H9 (cell line): ENCODE measurements around the gene MARK2. TPM values are rescaled to one million over a fixed set of nuclear protein-coding genes. Genes with fewer than 3 reads are reported as not detected.

Experiments
- DNase-seq: peaks from one replicate; pipeline ENCODE4 v3.0.0-alpha.2; 2017
- H2AFZ ChIP-seq: one replicate; pipeline ENCODE4 v1.6.1; 2013; ENCODE audit warnings: mild to moderate bottlenecking, low read length, control low read depth, moderate library complexity
- H2AK5ac ChIP-seq: 2 replicates; pipeline ENCODE4 v1.6.1; 2013; ENCODE audit warnings: low read length, control low read depth, mixed read lengths; ENCODE audit not compliant: insufficient read length
- H2BK120ac ChIP-seq: one replicate; pipeline ENCODE4 v1.6.1; 2013; ENCODE audit warnings: low read depth, mild to moderate bottlenecking, low read length, control low read depth, inconsistent platforms; ENCODE audit not compliant: poor library complexity, severe bottlenecking
- H2BK12ac ChIP-seq: 2 replicates; pipeline ENCODE4 v1.6.1; 2013; ENCODE audit warnings: low read length, control low read depth, mixed read lengths, low read depth; ENCODE audit not compliant: insufficient read length
- H2BK15ac ChIP-seq: 2 replicates; pipeline ENCODE4 v1.6.1; 2013; ENCODE audit warnings: low read depth, low read length, control low read depth
- H2BK20ac ChIP-seq: one replicate; pipeline ENCODE4 v1.6.1; 2013; ENCODE audit warnings: low read depth, mild to moderate bottlenecking, low read length, control low read depth, inconsistent platforms; ENCODE audit not compliant: poor library complexity, severe bottlenecking
- H2BK5ac ChIP-seq: 2 replicates; pipeline ENCODE4 v1.6.1; 2013; ENCODE audit warnings: low read length, control low read depth, mixed read lengths; ENCODE audit not compliant: insufficient read length
- H3K14ac ChIP-seq: 2 replicates; pipeline ENCODE4 v1.6.1; 2013; ENCODE audit warnings: low read length, control low read depth; ENCODE audit not compliant: insufficient read depth
- H3K18ac ChIP-seq: 2 replicates; pipeline ENCODE4 v1.6.1; 2013; ENCODE audit warnings: low read depth, mild to moderate bottlenecking, mixed read lengths, low read length, control low read depth; ENCODE audit not compliant: insufficient read length
- H3K23ac ChIP-seq: 2 replicates; pipeline ENCODE4 v1.6.1; 2013; ENCODE audit warnings: low read length, control low read depth, mixed read lengths, low read depth; ENCODE audit not compliant: insufficient read length
- H3K23me2 ChIP-seq: 2 replicates; pipeline ENCODE4 v1.6.1; 2013; ENCODE audit warnings: low read depth, mild to moderate bottlenecking, mixed read lengths, low read length, control low read depth; ENCODE audit not compliant: insufficient read length, poor library complexity, severe bottlenecking
- H3K27ac ChIP-seq: 2 replicates; pipeline ENCODE4 v1.5.1; 2013; ENCODE audit warnings: low read length, control low read depth, mixed read lengths, low read depth; ENCODE audit not compliant: insufficient read length
- H3K27me3 ChIP-seq: 2 replicates; pipeline ENCODE4 v1.6.1; 2013; ENCODE audit warnings: low read length, control low read depth, inconsistent platforms; ENCODE audit not compliant: insufficient read depth
- H3K4ac ChIP-seq: 2 replicates; pipeline ENCODE4 v1.6.1; 2013; ENCODE audit warnings: low read depth, mild to moderate bottlenecking, control low read depth, inconsistent platforms, low read length, moderate library complexity
- H3K4me1 ChIP-seq: 2 replicates; pipeline ENCODE4 v1.6.1; 2013; ENCODE audit warnings: low read length, control low read depth, inconsistent platforms; ENCODE audit not compliant: insufficient read depth
- H3K4me2 ChIP-seq: 2 replicates; pipeline ENCODE4 v1.6.1; 2013; ENCODE audit warnings: low read length, control low read depth, mixed read lengths; ENCODE audit not compliant: insufficient read length, insufficient read depth
- H3K56ac ChIP-seq: 2 replicates; pipeline ENCODE4 v1.6.1; 2013; ENCODE audit warnings: low read depth, mild to moderate bottlenecking, mixed read lengths, low read length, control low read depth; ENCODE audit not compliant: insufficient read length
- H3K79me1 ChIP-seq: 2 replicates; pipeline ENCODE4 v1.6.1; 2013; ENCODE audit warnings: low read depth, mild to moderate bottlenecking, moderate library complexity, low read length, control low read depth, inconsistent platforms; ENCODE audit not compliant: insufficient read depth, poor library complexity, severe bottlenecking
- H3K79me2 ChIP-seq: 2 replicates; pipeline ENCODE4 v1.6.1; 2013; ENCODE audit warnings: low read length, control low read depth, inconsistent platforms; ENCODE audit not compliant: insufficient read depth
- H3K9ac ChIP-seq: 2 replicates; pipeline ENCODE4 v1.6.1; 2013; ENCODE audit warnings: low read length, control low read depth, mixed read lengths; ENCODE audit not compliant: insufficient read length; ENCODE audit errors: extremely low read depth
- H3K9me3 ChIP-seq: one replicate; pipeline ENCODE4 v1.6.1; 2013; ENCODE audit warnings: low read depth, low read length, inconsistent platforms; ENCODE audit not compliant: control insufficient read depth
- H3T11ph ChIP-seq: one replicate; pipeline ENCODE4 v1.6.1; 2013; ENCODE audit warnings: mild to moderate bottlenecking, low read length, control low read depth, inconsistent platforms
- H4K20me1 ChIP-seq: one replicate; pipeline ENCODE4 v1.6.1; 2013; ENCODE audit not compliant: control insufficient read depth, insufficient read length, insufficient read depth
- H4K5ac ChIP-seq: 2 replicates; pipeline ENCODE4 v1.6.1; 2013; ENCODE audit warnings: low read depth, mild to moderate bottlenecking, mixed read lengths, low read length, control low read depth; ENCODE audit not compliant: insufficient read length
- H4K8ac ChIP-seq: replicated peaks from 2 replicates; pipeline ENCODE4 v1.6.1; 2013; ENCODE audit warnings: low read length, control low read depth, mixed read lengths, low read depth; ENCODE audit not compliant: insufficient read length
- H4K91ac ChIP-seq: 2 replicates; pipeline ENCODE4 v1.6.1; 2013; ENCODE audit warnings: low read depth, mild to moderate bottlenecking, moderate library complexity, mixed read lengths, low read length, control low read depth; ENCODE audit not compliant: insufficient read length
- H3K27ac Mint-ChIP-seq, 3 experiments: 2 replicates in 2 of 3; 3 replicates in 1 of 3; pipeline ENCODE4 v1.8.0; 2020 to 2021; ENCODE audit warnings: mixed read lengths in 3 of 3, mild to moderate bottlenecking in 1 of 3, moderate library complexity in 1 of 3
- H3K27me3 Mint-ChIP-seq: 2 replicates; pipeline ENCODE4 v1.8.0; 2021; ENCODE audit warnings: low read depth, mild to moderate bottlenecking, moderate library complexity, mixed read lengths
- H3K36me3 Mint-ChIP-seq, 3 experiments: 2 replicates in 2 of 3; 3 replicates in 1 of 3; pipeline ENCODE4 v1.8.0; 2020 to 2021; ENCODE audit warnings: low read depth in 3 of 3, mixed read lengths in 3 of 3; ENCODE audit not compliant: insufficient read depth in 1 of 3
- H3K4me1 Mint-ChIP-seq, 2 experiments: 2 replicates each; pipeline ENCODE4 v1.8.0; 2020; ENCODE audit warnings: mixed read lengths in 2 of 2
- H3K4me3 Mint-ChIP-seq, 2 experiments: 2 replicates in 1 of 2; 3 replicates in 1 of 2; pipeline ENCODE4 v1.8.0; 2020 to 2021; ENCODE audit warnings: mild to moderate bottlenecking in 2 of 2, mixed read lengths in 2 of 2, moderate library complexity in 1 of 2
- H3K9me3 Mint-ChIP-seq, 2 experiments: 2 replicates in 1 of 2; 3 replicates in 1 of 2; pipeline ENCODE4 v1.8.0; 2020; ENCODE audit warnings: mild to moderate bottlenecking in 2 of 2, mixed read lengths in 2 of 2, moderate library complexity in 1 of 2
- WGBS: extraction: QIAGEN DNeasy Blood & Tissue Kit; methylation state at CpG from one replicate; pipeline ENCODE4 v1.1.7; 2013; ENCODE audit warnings: missing lambda C conversion rate, low lambda C conversion rate, mixed read lengths; ENCODE audit not compliant: insufficient read length; ENCODE audit errors: extremely low coverage; 5-methylcytosine and 5-hydroxymethylcytosine counted together
- total RNA-seq: library from RNA; stranded (reverse); gene quantifications from 2 replicates; pipeline ENCODE4 v1.2.1, GENCODE V29; 2021
- TF ChIP-seq, protein P1 (sequence below): fragments of 200-600 bp; sonication (generic); conservative IDR thresholded peaks from 3 replicates; pipeline ENCODE4 v1.8.0; 2021; ENCODE audit warnings: antibody characterized with exemption, mild to moderate bottlenecking

Gene MARK2
- total RNA-seq, 1 experiment from 2014 or later, result 45.7 TPM

DNA sequence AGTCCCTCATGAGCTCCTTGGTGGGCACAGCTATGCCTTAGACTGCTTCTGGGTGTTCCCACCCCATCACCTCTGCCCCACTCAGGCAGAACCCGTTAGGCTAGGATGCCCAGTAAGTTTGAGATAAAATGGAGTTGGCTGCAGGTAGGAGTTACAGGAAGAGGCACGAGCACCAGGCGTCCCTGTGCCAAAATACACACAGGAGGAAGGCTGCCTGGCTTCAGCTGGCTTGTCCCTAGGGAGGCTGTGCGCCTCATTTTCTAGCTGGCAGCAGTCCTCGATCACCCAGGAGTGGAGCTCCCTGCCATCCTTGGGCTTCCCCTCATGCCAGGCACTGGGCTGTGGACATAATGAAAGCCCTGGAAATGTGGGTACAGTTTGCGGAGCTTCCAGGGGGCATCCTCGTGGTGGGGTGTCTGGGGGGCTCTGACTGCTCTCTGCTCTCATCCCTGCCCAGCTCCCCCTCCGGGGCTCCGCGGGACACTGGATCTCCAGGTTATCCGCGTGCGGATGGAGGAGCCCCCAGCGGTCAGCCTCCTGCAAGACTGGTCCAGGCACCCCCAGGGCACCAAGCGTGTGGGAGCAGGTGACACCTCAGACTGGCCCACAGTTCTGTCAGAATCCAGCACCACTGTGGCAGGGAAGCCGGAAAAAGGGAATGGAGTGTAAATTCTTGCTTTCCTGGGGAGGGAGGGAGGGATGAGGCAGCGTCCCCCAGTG, 12.3 kb upstream of the MARK2 start:
- no peak overlapping the region for H2BK12ac ChIP-seq
- H4K5ac ChIP-seq, result no peak overlapping the region
- H3K27ac Mint-ChIP-seq, result peak overlapping the region in 1 of 3 experiments; percentile 78; a peak in 2 of 7 replicates
- H4K91ac ChIP-seq, result no peak overlapping the region
- H3K4me3 Mint-ChIP-seq, result no peak overlapping the region
- H2BK20ac ChIP-seq, result no peak overlapping the region
- H3K4me1 Mint-ChIP-seq, result peaks cover 5 to 19% of the 10 kb centered on the region in 2 experiments
- no peak overlapping the region for H3K23ac ChIP-seq
- no peak overlapping the region for H3T11ph ChIP-seq
- no peaks in the 10 kb centered on the region for H3K27me3 ChIP-seq
- TF ChIP-seq, protein P1, sequence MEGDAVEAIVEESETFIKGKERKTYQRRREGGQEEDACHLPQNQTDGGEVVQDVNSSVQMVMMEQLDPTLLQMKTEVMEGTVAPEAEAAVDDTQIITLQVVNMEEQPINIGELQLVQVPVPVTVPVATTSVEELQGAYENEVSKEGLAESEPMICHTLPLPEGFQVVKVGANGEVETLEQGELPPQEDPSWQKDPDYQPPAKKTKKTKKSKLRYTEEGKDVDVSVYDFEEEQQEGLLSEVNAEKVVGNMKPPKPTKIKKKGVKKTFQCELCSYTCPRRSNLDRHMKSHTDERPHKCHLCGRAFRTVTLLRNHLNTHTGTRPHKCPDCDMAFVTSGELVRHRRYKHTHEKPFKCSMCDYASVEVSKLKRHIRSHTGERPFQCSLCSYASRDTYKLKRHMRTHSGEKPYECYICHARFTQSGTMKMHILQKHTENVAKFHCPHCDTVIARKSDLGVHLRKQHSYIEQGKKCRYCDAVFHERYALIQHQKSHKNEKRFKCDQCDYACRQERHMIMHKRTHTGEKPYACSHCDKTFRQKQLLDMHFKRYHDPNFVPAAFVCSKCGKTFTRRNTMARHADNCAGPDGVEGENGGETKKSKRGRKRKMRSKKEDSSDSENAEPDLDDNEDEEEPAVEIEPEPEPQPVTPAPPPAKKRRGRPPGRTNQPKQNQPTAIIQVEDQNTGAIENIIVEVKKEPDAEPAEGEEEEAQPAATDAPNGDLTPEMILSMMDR, result no peak
- H3K9me3 ChIP-seq, result no peaks in the 10 kb centered on the region
- H3K79me2 ChIP-seq, result no peaks in the 10 kb centered on the region
- H3K4me2 ChIP-seq, result no peak overlapping the region
- H2BK15ac ChIP-seq, result no peak overlapping the region
- no peaks in the 10 kb centered on the region for H3K9me3 Mint-ChIP-seq
- no peak overlapping the region for H3K4ac ChIP-seq
- H3K18ac ChIP-seq, result no peak overlapping the region
- no peaks in the 10 kb centered on the region for H4K20me1 ChIP-seq
- no peak overlapping the region for H4K8ac ChIP-seq
- no peak overlapping the region for H2AFZ ChIP-seq
- no peak overlapping the region for H2BK5ac ChIP-seq
- peaks cover 3% of the 10 kb centered on the region; the same call in 1 of the 2 replicates for H3K4me1 ChIP-seq
- H3K36me3 Mint-ChIP-seq, result peaks cover 27 to 61% (median 56%) of the 10 kb centered on the region in 3 experiments
- no peaks in the 10 kb centered on the region for H3K23me2 ChIP-seq
- no peak overlapping the region for H3K14ac ChIP-seq
- no peak for DNase-seq
- H3K79me1 ChIP-seq, result peaks cover 2% of the 10 kb centered on the region
- H3K9ac ChIP-seq, result no peak overlapping the region
- no peaks in the 10 kb centered on the region; the same call in 1 of the 2 replicates for H3K27me3 Mint-ChIP-seq
- H3K56ac ChIP-seq, result no peak overlapping the region
- no peak overlapping the region for H2AK5ac ChIP-seq
- no peak overlapping the region for H3K27ac ChIP-seq
- no peak overlapping the region for H2BK120ac ChIP-seq
- WGBS, result no CpG with 5 or more reads among the region's 17 CpGs
